Choroid plexus epithelial cell (primary cell): ENCODE measurements around the gene TRIM2.

Source experiments
- DNase-seq: peaks from one replicate; pipeline ENCODE4 v3.0.0-alpha.2; 2010; ENCODE audit warnings: low read depth
- H3K4me3 ChIP-seq: 2 replicates; pipeline ENCODE4 v1.5.1; 2011; ENCODE audit warnings: low read depth, mild to moderate bottlenecking, control low read depth, low read length, moderate library complexity
- CTCF ChIP-seq: conservative IDR thresholded peaks from 2 replicates; pipeline ENCODE4 v1.5.1; 2011; ENCODE audit warnings: low read depth, mild to moderate bottlenecking, control low read depth, inconsistent platforms, low read length, moderate library complexity

The TRIM2 gene

GRCh38 chr4:153204247-153204671 is at the start of gene TRIM2:
Gene TRIM2, plus strand, starts transcription at chr4:153204443. Its CDS starts 88 bp downstream, at chr4:153204531.
- H3K4me3 ChIP-seq: peak within 1 kb of the TSS; percentile 58
- peak; percentile 86 for DNase-seq
- TF ChIP-seq CTCF: no peak

GRCh38 chr4:153155686-153156085 is 48.6 kb upstream of the TRIM2 start:
- no peak overlapping the region for H3K4me3 ChIP-seq
- TF ChIP-seq CTCF: no peak
- no peak for DNase-seq

GRCh38 chr4:153156263-153156662 is 48.0 kb upstream of the TRIM2 start:
- H3K4me3 ChIP-seq: no peak overlapping the region
- TF ChIP-seq CTCF: peak; percentile 24
- DNase-seq: peak; percentile 10

GRCh38 chr4:153156721-153157120 is 47.5 kb upstream of the TRIM2 start:
- no peak overlapping the region for H3K4me3 ChIP-seq
- DNase-seq: no peak
- no peak for TF ChIP-seq CTCF

- DNase-seq: peak; percentile 11
- TF ChIP-seq CTCF: no peak
- H3K4me3 ChIP-seq: no peak overlapping the region
These were observed 45.2 kb upstream of the TRIM2 start for GRCh38 chr4:153159016-153159415.

GRCh38 chr4:153159728-153160221 is 44.5 kb upstream of the TRIM2 start:
- no peak overlapping the region for H3K4me3 ChIP-seq
- no peak for TF ChIP-seq CTCF
- peak; percentile 57 for DNase-seq

GRCh38 chr4:153160821-153161220 is 43.4 kb upstream of the TRIM2 start:
- no peak overlapping the region for H3K4me3 ChIP-seq
- TF ChIP-seq CTCF: no peak
- no peak for DNase-seq
